Activated T-helper 17 cell treated with anti-CD3 and anti-CD28 coated beads, Interleukin-2, amount 50 U/mL, for 72 hours (primary cell): Measurements from ENCODE around the gene FRMD4A. TPM values are rescaled to one million over a fixed set of nuclear protein-coding genes. Genes with fewer than 3 reads are reported as not detected.
"Not testable (repeated sequence)": the region's sequence is repeated elsewhere in the genome, so short reads cannot be mapped to it uniquely, and the experiment has no call there.

Source experiments
- ATAC-seq: fragments of 150-1000 bp; cut with Tn5 transposase; replicated peaks from 2 replicates; pipeline ENCODE4 v1.10.0; 2021; ENCODE audit warnings: mild to moderate bottlenecking, moderate library complexity
- H3K27ac Mint-ChIP-seq: one replicate; pipeline ENCODE4 v1.8.0; 2022; ENCODE audit warnings: mixed read lengths
- H3K27me3 Mint-ChIP-seq: one replicate; pipeline ENCODE4 v1.8.0; 2022; ENCODE audit warnings: mixed read lengths
- H3K36me3 Mint-ChIP-seq: one replicate; pipeline ENCODE4 v1.8.0; 2022; ENCODE audit warnings: low read depth, mild to moderate bottlenecking, mixed read lengths
- H3K4me1 Mint-ChIP-seq: one replicate; pipeline ENCODE4 v1.8.0; 2022; ENCODE audit warnings: mixed read lengths
- H3K4me3 Mint-ChIP-seq: one replicate; pipeline ENCODE4 v1.8.0; 2022; ENCODE audit warnings: mild to moderate bottlenecking, mixed read lengths
- H3K9me3 Mint-ChIP-seq: one replicate; pipeline ENCODE4 v1.8.0; 2022; ENCODE audit warnings: mixed read lengths
- total RNA-seq, 2 donors: library from RNA; stranded (reverse); gene quantifications; one replicate each; pipeline ENCODE4 v1.2.3, GENCODE V29; 2022

Gene FRMD4A
- total RNA-seq, 2 donors from 2014 or later = 0.69 to 2.0 TPM

GRCh38 chr10:13787015-13787421, 543.7 kb downstream of the FRMD4A start:
- no peak overlapping the region for H3K27ac Mint-ChIP-seq
- no peak overlapping the region for H3K4me3 Mint-ChIP-seq
- no peaks in the 10 kb centered on the region for H3K27me3 Mint-ChIP-seq
- peak; percentile 96 for ATAC-seq
- no peaks in the 10 kb centered on the region for H3K9me3 Mint-ChIP-seq
- H3K36me3 Mint-ChIP-seq = no peaks in the 10 kb centered on the region
- peaks cover 15% of the 10 kb centered on the region for H3K4me1 Mint-ChIP-seq

GRCh38 chr10:13784067-13784466, 546.7 kb downstream of the FRMD4A start:
- peak; percentile 61 for ATAC-seq
- peaks cover 15% of the 10 kb centered on the region for H3K4me1 Mint-ChIP-seq
- H3K4me3 Mint-ChIP-seq = no peak overlapping the region
- H3K9me3 Mint-ChIP-seq = no peaks in the 10 kb centered on the region
- H3K36me3 Mint-ChIP-seq = no peaks in the 10 kb centered on the region
- no peaks in the 10 kb centered on the region for H3K27me3 Mint-ChIP-seq
- peak overlapping the region; percentile 51 for H3K27ac Mint-ChIP-seq

GRCh38 chr10:13779748-13780147, 551.0 kb downstream of the FRMD4A start:
- Mint-ChIP-seq H3K9me3 (no peaks in the 10 kb centered on the region), H3K4me1 (peaks cover 7% of the 10 kb centered on the region), H3K27ac (no peak overlapping the region), H3K27me3 (peaks cover 8% of the 10 kb centered on the region), H3K36me3 (no peaks in the 10 kb centered on the region), H3K4me3 (no peak overlapping the region)
- no peak for ATAC-seq

GRCh38 chr10:13778693-13778960, 552.1 kb downstream of the FRMD4A start:
- H3K27ac Mint-ChIP-seq, H3K4me1 Mint-ChIP-seq, H3K9me3 Mint-ChIP-seq, ATAC-seq, H3K36me3 Mint-ChIP-seq, H3K4me3 Mint-ChIP-seq: not testable (repeated sequence)
- H3K27me3 Mint-ChIP-seq = peaks cover 17% of the 10 kb centered on the region

GRCh38 chr10:13776861-13777311, 553.8 kb downstream of the FRMD4A start:
- no peak for ATAC-seq
- H3K4me1 Mint-ChIP-seq = no peaks in the 10 kb centered on the region
- no peaks in the 10 kb centered on the region for H3K36me3 Mint-ChIP-seq
- no peak overlapping the region for H3K27ac Mint-ChIP-seq
- H3K9me3 Mint-ChIP-seq = no peaks in the 10 kb centered on the region
- H3K4me3 Mint-ChIP-seq = no peak overlapping the region
- peaks cover 17% of the 10 kb centered on the region for H3K27me3 Mint-ChIP-seq

- H3K4me3 Mint-ChIP-seq = no peak overlapping the region
- no peaks in the 10 kb centered on the region for H3K4me1 Mint-ChIP-seq
- H3K27ac Mint-ChIP-seq = no peak overlapping the region
- no peak for ATAC-seq
- H3K9me3 Mint-ChIP-seq = no peaks in the 10 kb centered on the region
- peaks cover 17% of the 10 kb centered on the region for H3K27me3 Mint-ChIP-seq
- H3K36me3 Mint-ChIP-seq = no peaks in the 10 kb centered on the region
Measured at GRCh38 chr10:13775786-13776775, 554.6 kb downstream of the FRMD4A start.

- Mint-ChIP-seq H3K27me3 (peaks cover 24% of the 10 kb centered on the region), H3K4me1 (no peaks in the 10 kb centered on the region), H3K27ac (no peak overlapping the region), H3K9me3 (no peaks in the 10 kb centered on the region), H3K36me3 (no peaks in the 10 kb centered on the region), H3K4me3 (no peak overlapping the region)
- ATAC-seq = no peak
Measured at GRCh38 chr10:13774303-13774893, 556.3 kb downstream of the FRMD4A start.

- Mint-ChIP-seq H3K4me1 (no peaks in the 10 kb centered on the region), H3K9me3 (no peaks in the 10 kb centered on the region), H3K27me3 (peaks cover 24% of the 10 kb centered on the region), H3K36me3 (no peaks in the 10 kb centered on the region), H3K27ac (no peak overlapping the region), H3K4me3 (no peak overlapping the region)
- no peak for ATAC-seq
Measured at GRCh38 chr10:13773496-13774170, 557.1 kb downstream of the FRMD4A start.

GRCh38 chr10:13773043-13773442, 557.7 kb downstream of the FRMD4A start:
- Mint-ChIP-seq H3K27me3 (peaks cover 25% of the 10 kb centered on the region), H3K4me1 (no peaks in the 10 kb centered on the region), H3K36me3 (no peaks in the 10 kb centered on the region), H3K9me3 (no peaks in the 10 kb centered on the region), H3K4me3 (no peak overlapping the region), H3K27ac (no peak overlapping the region)
- ATAC-seq = no peak

- H3K4me1 Mint-ChIP-seq = no peaks in the 10 kb centered on the region
- H3K27me3 Mint-ChIP-seq = peaks cover 29% of the 10 kb centered on the region
Measured at GRCh38 chr10:13771992-13772391, 558.7 kb downstream of the FRMD4A start.

GRCh38 chr10:13770760-13771493, 559.8 kb downstream of the FRMD4A start:
- ATAC-seq = no peak
- Mint-ChIP-seq H3K36me3 (no peaks in the 10 kb centered on the region), H3K27ac (no peak overlapping the region), H3K9me3 (no peaks in the 10 kb centered on the region), H3K4me1 (no peaks in the 10 kb centered on the region), H3K4me3 (no peak overlapping the region), H3K27me3 (peaks cover 29% of the 10 kb centered on the region)

More at GRCh38 chr10:13771992-13772391, 558.7 kb downstream of the FRMD4A start:
- Mint-ChIP-seq H3K27ac (no peak overlapping the region), H3K4me3 (no peak overlapping the region), H3K36me3 (no peaks in the 10 kb centered on the region), H3K9me3 (no peaks in the 10 kb centered on the region)
- no peak for ATAC-seq

- no peak overlapping the region for H3K27ac Mint-ChIP-seq
- H3K27me3 Mint-ChIP-seq = peaks cover 23% of the 10 kb centered on the region
- no peaks in the 10 kb centered on the region for H3K9me3 Mint-ChIP-seq
- no peaks in the 10 kb centered on the region for H3K4me1 Mint-ChIP-seq
- no peak overlapping the region for H3K4me3 Mint-ChIP-seq
- H3K36me3 Mint-ChIP-seq = no peaks in the 10 kb centered on the region
- no peak for ATAC-seq
Measured at GRCh38 chr10:13769946-13770345, 560.8 kb downstream of the FRMD4A start.

GRCh38 chr10:13767676-13768178, 563.0 kb downstream of the FRMD4A start:
- Mint-ChIP-seq H3K27ac (no peak overlapping the region), H3K4me1 (no peaks in the 10 kb centered on the region), H3K9me3 (no peaks in the 10 kb centered on the region), H3K4me3 (no peak overlapping the region), H3K27me3 (peaks cover 12% of the 10 kb centered on the region), H3K36me3 (no peaks in the 10 kb centered on the region)
- no peak for ATAC-seq

- not testable (repeated sequence) for H3K27ac Mint-ChIP-seq, ATAC-seq, H3K4me1 Mint-ChIP-seq, H3K36me3 Mint-ChIP-seq, H3K9me3 Mint-ChIP-seq, H3K4me3 Mint-ChIP-seq
- H3K27me3 Mint-ChIP-seq = peaks cover 12% of the 10 kb centered on the region
Measured at GRCh38 chr10:13767148-13767547, 563.6 kb downstream of the FRMD4A start.
